ENCODE results near the gene SLC22A23.

GRCh38 chr6:3449750-3450305 is 7.0 kb downstream of the SLC22A23 start:
- TF ChIP-seq CTCF (IDR thresholded peaks at IDR 0.05; ENCODE audit: low read depth, low read length) (no peak), EZH2phosphoT487 (IDR thresholded peaks at IDR 0.05; ENCODE audit: low read depth) (no peak)

Data from OCI-LY3 (cell line).